ENCODE measurements around the gene PIK3C2G. TPM values are rescaled to one million over a fixed set of nuclear protein-coding genes. Genes with fewer than 3 reads are reported as not detected.

Gene PIK3C2G
- under 0.01 and 0.21 TPM in 2 replicates for total RNA-seq

DNA sequence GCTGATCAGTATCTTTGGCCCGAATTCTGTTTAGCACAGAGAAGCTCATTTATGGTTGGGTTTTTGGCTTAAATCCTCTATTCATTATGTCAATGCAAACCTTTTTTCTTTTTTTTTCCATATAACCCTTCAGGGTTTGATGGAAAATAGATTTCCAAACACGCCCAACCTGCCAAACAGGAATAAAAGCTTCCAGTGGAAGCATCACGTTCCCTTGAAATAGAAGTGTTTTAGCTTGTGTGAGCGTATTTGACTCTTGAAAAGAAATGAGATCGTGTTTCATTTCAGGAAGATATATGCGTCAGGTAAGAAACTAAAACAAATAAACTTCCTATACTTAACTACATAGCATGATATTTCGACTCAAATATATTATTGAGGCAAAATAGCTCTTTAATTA is at the start of gene PIK3C2G:
Gene PIK3C2G (plus strand): TSS at position 246 of the 400 bp plus-strand sequence. CDS start 20,564 bp downstream, outside the sequence.

Other genes with a start within 250 kb of the PIK3C2G start
- gene RERGL, start 171.3 kb upstream of the PIK3C2G start, total RNA-seq, result not detected in 2 replicates

All from tracheal epithelial cell (primary cell).